Stimulated activated naive CD8-positive, alpha-beta T cell treated with anti-CD3 and anti-CD28 coated beads, Interleukin-15, amount 100 ng/mL, for 72 hours (primary cell): ENCODE measurements around the gene ARID5B.

ENCODE experiments used
- ATAC-seq: fragments of 150-1000 bp; cut with Tn5 transposase; 2 replicates; pipeline ENCODE4 v1.10.0; 2021; ENCODE audit warnings: mild to moderate bottlenecking, moderate library complexity
- DNase-seq, 2 donors: peaks; one replicate each; pipeline ENCODE4 v3.0.0; 2021 to 2022
- H3K27ac Mint-ChIP-seq, 2 donors: one replicate each; pipeline ENCODE4 v1.8.0; 2022; ENCODE audit warnings: mild to moderate bottlenecking in 2 of 2, mixed read lengths in 2 of 2, moderate library complexity in 2 of 2
- H3K27me3 Mint-ChIP-seq: one replicate; pipeline ENCODE4 v1.8.0; 2022; ENCODE audit warnings: mixed read lengths
- H3K4me1 Mint-ChIP-seq: one replicate; pipeline ENCODE4 v1.8.0; 2022; ENCODE audit warnings: mild to moderate bottlenecking, mixed read lengths
- H3K4me3 Mint-ChIP-seq, 2 donors: one replicate each; pipeline ENCODE4 v1.8.0; 2022; ENCODE audit warnings: mild to moderate bottlenecking in 2 of 2, mixed read lengths in 2 of 2, moderate library complexity in 1 of 2
- H3K9me3 Mint-ChIP-seq, 2 donors: one replicate each; pipeline ENCODE4 v1.8.0; 2022; ENCODE audit warnings: mixed read lengths in 2 of 2

ARID5B gene

GRCh38 chr10:62037890-62038608 lies 136.6 kb downstream of the ARID5B start:
- DNase-seq (no peak), ATAC-seq (no peak)
- Mint-ChIP-seq H3K27me3 (no peaks in the 10 kb centered on the region), H3K27ac (peak overlapping the region; percentile 42 to 84), H3K4me1 (peaks cover 86% of the 10 kb centered on the region), H3K4me3 (peak overlapping the region in 1 of 2 donors; percentile 66), H3K9me3 (no peaks in the 10 kb centered on the region)

- H3K9me3 Mint-ChIP-seq, result no peaks in the 10 kb centered on the region
- peak; percentile 56 to 72 for DNase-seq
- H3K4me3 Mint-ChIP-seq, result peak overlapping the region; percentile 51 to 66
- peaks cover 86% of the 10 kb centered on the region for H3K4me1 Mint-ChIP-seq
- H3K27me3 Mint-ChIP-seq, result no peaks in the 10 kb centered on the region
- peak; percentile 86 for ATAC-seq
- H3K27ac Mint-ChIP-seq, result peak overlapping the region; percentile 76 to 80
These were observed 137.2 kb downstream of the ARID5B start for GRCh38 chr10:62038609-62039190.

GRCh38 chr10:62039954-62040353 lies 138.5 kb downstream of the ARID5B start:
- no peak overlapping the region for H3K4me3 Mint-ChIP-seq
- no peaks in the 10 kb centered on the region for H3K9me3 Mint-ChIP-seq
- ATAC-seq (no peak), DNase-seq (no peak)
- H3K27ac Mint-ChIP-seq, result peak overlapping the region in 1 of 2 donors; percentile 12
- H3K27me3 Mint-ChIP-seq, result no peaks in the 10 kb centered on the region
- peaks cover 93% of the 10 kb centered on the region for H3K4me1 Mint-ChIP-seq

GRCh38 chr10:62040881-62041280 lies 139.4 kb downstream of the ARID5B start:
- Mint-ChIP-seq H3K4me3 (no peak overlapping the region), H3K4me1 (peaks cover 93% of the 10 kb centered on the region), H3K27me3 (no peaks in the 10 kb centered on the region), H3K9me3 (no peaks in the 10 kb centered on the region), H3K27ac (peak overlapping the region in 1 of 2 donors; percentile 75)
- no peak for DNase-seq
- no peak for ATAC-seq

GRCh38 chr10:62043421-62044021 lies 142.0 kb downstream of the ARID5B start:
- Mint-ChIP-seq H3K27me3 (no peaks in the 10 kb centered on the region), H3K4me3 (peak overlapping the region; percentile 13 to 55), H3K4me1 (peaks cover 97% of the 10 kb centered on the region), H3K9me3 (no peaks in the 10 kb centered on the region), H3K27ac (peak overlapping the region; percentile 60 to 71)
- ATAC-seq (no peak), DNase-seq (no peak)

GRCh38 chr10:62044566-62044965 lies 143.1 kb downstream of the ARID5B start:
- peak overlapping the region; percentile 35 to 78 for H3K27ac Mint-ChIP-seq
- no peaks in the 10 kb centered on the region for H3K27me3 Mint-ChIP-seq
- H3K4me3 Mint-ChIP-seq, result peak overlapping the region in 1 of 2 donors; percentile 33
- H3K4me1 Mint-ChIP-seq, result peaks cover 97% of the 10 kb centered on the region
- no peak for ATAC-seq
- DNase-seq, result no peak
- no peaks in the 10 kb centered on the region for H3K9me3 Mint-ChIP-seq

- H3K27me3 Mint-ChIP-seq, result no peaks in the 10 kb centered on the region
- H3K27ac Mint-ChIP-seq, result peak overlapping the region; percentile 95 to 99
- peak overlapping the region; percentile 80 for H3K4me3 Mint-ChIP-seq
- no peak for ATAC-seq
- peaks cover 100% of the 10 kb centered on the region for H3K4me1 Mint-ChIP-seq
- no peaks in the 10 kb centered on the region for H3K9me3 Mint-ChIP-seq
- no peak for DNase-seq
These were observed 144.4 kb downstream of the ARID5B start for GRCh38 chr10:62045765-62046521.

GRCh38 chr10:62046522-62047227 lies 145.2 kb downstream of the ARID5B start:
- Mint-ChIP-seq H3K27ac (peak overlapping the region; percentile 95 to 99), H3K9me3 (no peaks in the 10 kb centered on the region), H3K4me1 (peaks cover 100% of the 10 kb centered on the region), H3K4me3 (peak overlapping the region; percentile 80), H3K27me3 (no peaks in the 10 kb centered on the region)
- DNase-seq (peak in 1 of 2 donors; percentile 22), ATAC-seq (peak; percentile 64)

GRCh38 chr10:62047228-62047892 lies 145.9 kb downstream of the ARID5B start:
- peaks cover 99% of the 10 kb centered on the region for H3K4me1 Mint-ChIP-seq
- H3K27ac Mint-ChIP-seq, result peak overlapping the region; percentile 95 to 99
- ATAC-seq (peak; percentile 31), DNase-seq (no peak)
- no peaks in the 10 kb centered on the region for H3K9me3 Mint-ChIP-seq
- H3K4me3 Mint-ChIP-seq, result peak overlapping the region; percentile 80
- no peaks in the 10 kb centered on the region for H3K27me3 Mint-ChIP-seq

GRCh38 chr10:62047960-62048383 lies 146.5 kb downstream of the ARID5B start:
- Mint-ChIP-seq H3K9me3 (peaks cover 0 to 4% of the 10 kb centered on the region in 2 donors), H3K4me3 (peak overlapping the region; percentile 80), H3K27ac (peak overlapping the region; percentile 95 to 99), H3K27me3 (no peaks in the 10 kb centered on the region), H3K4me1 (peaks cover 99% of the 10 kb centered on the region)
- DNase-seq, result peak; percentile 28 to 61
- ATAC-seq, result peak; percentile 77

- H3K4me3 Mint-ChIP-seq, result peak overlapping the region; percentile 80 to 83
These were observed 147.0 kb downstream of the ARID5B start for GRCh38 chr10:62048470-62048869.

GRCh38 chr10:62048919-62049623 lies 147.6 kb downstream of the ARID5B start:
- ATAC-seq (no peak), DNase-seq (peak in 1 of 2 donors; percentile 27)
- Mint-ChIP-seq H3K4me3 (peak overlapping the region; percentile 80 to 83), H3K27me3 (no peaks in the 10 kb centered on the region), H3K4me1 (peaks cover 99% of the 10 kb centered on the region), H3K9me3 (peaks cover 0 to 4% of the 10 kb centered on the region in 2 donors), H3K27ac (peak overlapping the region; percentile 95 to 99)

More at GRCh38 chr10:62048470-62048869, 147.0 kb downstream of the ARID5B start:
- Mint-ChIP-seq H3K27ac (peak overlapping the region; percentile 95 to 99), H3K27me3 (no peaks in the 10 kb centered on the region), H3K4me1 (peaks cover 99% of the 10 kb centered on the region), H3K9me3 (peaks cover 0 to 4% of the 10 kb centered on the region in 2 donors)
- DNase-seq (no peak), ATAC-seq (peak; percentile 34)

- H3K4me3 Mint-ChIP-seq, result peak overlapping the region; percentile 80 to 83
- no peak for DNase-seq
- H3K9me3 Mint-ChIP-seq, result peaks cover 0 to 4% of the 10 kb centered on the region in 2 donors
- H3K27ac Mint-ChIP-seq, result peak overlapping the region; percentile 95 to 99
- no peaks in the 10 kb centered on the region for H3K27me3 Mint-ChIP-seq
- peaks cover 99% of the 10 kb centered on the region for H3K4me1 Mint-ChIP-seq
- no peak for ATAC-seq
These were observed 148.3 kb downstream of the ARID5B start for GRCh38 chr10:62049624-62050345.
